Esophagus muscularis mucosa (tissue), 4 donors: ENCODE data around the gene PLG. TPM values are rescaled to one million over a fixed set of nuclear protein-coding genes. Genes with fewer than 3 reads are reported as not detected.
A peak's percentile ranks its signal among the peaks of the same experiment; 100 is the strongest.

ENCODE experiments used
- DNase-seq: peaks from one replicate; pipeline ENCODE4 v3.0.0-alpha.2; 2017; ENCODE audit errors: extremely low spot score
- H3K27ac ChIP-seq, 4 donors: fragments of 200-600 bp; sonication (generic); replicated peaks in 1 of 4; 1 replicate in 3 of 4; 2 replicates in 1 of 4; pipeline ENCODE4 v1.5.1; 2016 to 2019; ENCODE audit warnings: mild to moderate bottlenecking in 1 of 4
- H3K27me3 ChIP-seq, 4 donors: fragments of 200-600 bp; sonication (generic); one replicate each; pipeline versions ENCODE4 v1.5.1 to v1.6.0; 2016 to 2019
- H3K36me3 ChIP-seq, 4 donors: fragments of 200-600 bp; sonication (generic); one replicate each; pipeline ENCODE4 v1.5.1; 2016 to 2019
- H3K4me1 ChIP-seq, 4 donors: fragments of 200-600 bp; sonication (generic); one replicate each; pipeline ENCODE4 v1.5.1; 2016 to 2019
- H3K4me3 ChIP-seq, 4 donors: fragments of 200-600 bp; sonication (generic); 1 replicate in 2 of 4; 2 replicates in 2 of 4; pipeline ENCODE4 v1.5.1; 2016 to 2019; ENCODE audit warnings: mild to moderate bottlenecking in 4 of 4, moderate library complexity in 1 of 4
- H3K9me3 ChIP-seq, 4 donors: fragments of 200-600 bp; sonication (generic); 1 replicate in 3 of 4; 2 replicates in 1 of 4; pipeline ENCODE4 v1.5.1; 2016 to 2019
- EP300 ChIP-seq: sonication (generic); formaldehyde crosslinking; IDR thresholded peaks from one replicate; pipeline ENCODE4 v1.6.1; 2017; ENCODE audit warnings: antibody characterized with exemption
- POLR2A ChIP-seq: fragments of 450-650 bp; IDR thresholded peaks from one replicate; pipeline ENCODE4 v1.6.1; 2017; ENCODE audit warnings: antibody characterized with exemption, moderate library complexity, mild to moderate bottlenecking, low read depth
- POLR2AphosphoS5 ChIP-seq, 2 donors: sonication (generic); formaldehyde crosslinking; IDR thresholded peaks; one replicate each; pipeline ENCODE4 v1.6.1; 2017; ENCODE audit warnings: antibody characterized with exemption in 2 of 2
- whole genome bisulfite sequencing: methylation state at CpG from one replicate; pipeline ENCODE4 v1.1.5; 2018; 5-methylcytosine and 5-hydroxymethylcytosine counted together
- intact Hi-C: fragments of 100-400 bp; cut with DNase I; formaldehyde crosslinking; loops from one replicate; pipeline ENCODE4 v1.15.1; 2023
- total RNA-seq, 4 donors: library from RNA; depleted of rRNA; stranded (reverse); fragments of >200 nt; gene quantifications; one replicate each; pipeline versions ENCODE4 v1.1.0 to v1.2.1, GENCODE V29; 2016
- TF ChIP-seq, protein P1 (sequence below), 3 experiments: fragments of 200-600 bp in 2 of 3; fragments of 450-650 bp in 1 of 3; sonication (generic) in 2 of 3; IDR thresholded peaks; one replicate each; pipeline ENCODE4 v1.5.1; 2017 to 2019; ENCODE audit warnings: antibody characterized with exemption in 3 of 3, mild to moderate bottlenecking in 2 of 3, moderate library complexity in 1 of 3

Gene PLG
- total RNA-seq, 4 donors from 2014 or later, result not detected

- WGBS, result 73% methylated on average over 5 of the region's 5 CpGs
- TF ChIP-seq POLR2A, result no peak
- TF ChIP-seq EP300, result no peak
- no peak for TF ChIP-seq POLR2AphosphoS5 (IDR thresholded peaks at IDR 0.05)
- TF ChIP-seq, protein P1, sequence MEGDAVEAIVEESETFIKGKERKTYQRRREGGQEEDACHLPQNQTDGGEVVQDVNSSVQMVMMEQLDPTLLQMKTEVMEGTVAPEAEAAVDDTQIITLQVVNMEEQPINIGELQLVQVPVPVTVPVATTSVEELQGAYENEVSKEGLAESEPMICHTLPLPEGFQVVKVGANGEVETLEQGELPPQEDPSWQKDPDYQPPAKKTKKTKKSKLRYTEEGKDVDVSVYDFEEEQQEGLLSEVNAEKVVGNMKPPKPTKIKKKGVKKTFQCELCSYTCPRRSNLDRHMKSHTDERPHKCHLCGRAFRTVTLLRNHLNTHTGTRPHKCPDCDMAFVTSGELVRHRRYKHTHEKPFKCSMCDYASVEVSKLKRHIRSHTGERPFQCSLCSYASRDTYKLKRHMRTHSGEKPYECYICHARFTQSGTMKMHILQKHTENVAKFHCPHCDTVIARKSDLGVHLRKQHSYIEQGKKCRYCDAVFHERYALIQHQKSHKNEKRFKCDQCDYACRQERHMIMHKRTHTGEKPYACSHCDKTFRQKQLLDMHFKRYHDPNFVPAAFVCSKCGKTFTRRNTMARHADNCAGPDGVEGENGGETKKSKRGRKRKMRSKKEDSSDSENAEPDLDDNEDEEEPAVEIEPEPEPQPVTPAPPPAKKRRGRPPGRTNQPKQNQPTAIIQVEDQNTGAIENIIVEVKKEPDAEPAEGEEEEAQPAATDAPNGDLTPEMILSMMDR (IDR thresholded peaks at IDR 0.05), result no peak
- Histone ChIP-seq H3K9me3 (no peaks in the 10 kb centered on the region), H3K4me1 (no peaks in the 10 kb centered on the region), H3K27me3 (no peaks in the 10 kb centered on the region), H3K4me3 (no peak overlapping the region), H3K36me3 (no peaks in the 10 kb centered on the region), H3K27ac (no peak overlapping the region)
- no peak for DNase-seq
- intact Hi-C loops, result no loop called here
Measured at GRCh38 chr6:160714731-160715316, 12.8 kb downstream of the PLG start.

DNA sequence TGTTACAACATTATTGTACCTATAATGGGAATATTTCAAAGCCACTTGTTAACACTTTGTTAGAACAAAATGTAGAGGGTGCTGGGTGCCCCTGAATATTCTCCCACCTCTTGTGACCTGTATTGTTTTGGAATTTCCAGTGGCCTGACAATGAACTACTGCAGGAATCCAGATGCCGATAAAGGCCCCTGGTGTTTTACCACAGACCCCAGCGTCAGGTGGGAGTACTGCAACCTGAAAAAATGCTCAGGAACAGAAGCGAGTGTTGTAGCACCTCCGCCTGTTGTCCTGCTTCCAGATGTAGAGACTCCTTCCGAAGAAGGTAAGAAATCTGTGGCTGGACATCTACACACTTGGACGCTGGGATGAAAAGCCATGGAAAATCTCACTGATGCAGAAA is 28.9 kb downstream of the PLG start:
- 63% methylated on average over 6 of the region's 6 CpGs for WGBS
- intact Hi-C loops, result loop anchor here (5.0 to 10.0 kb wide), 2 partner anchors 36 to 644 kb away; no protein-coding TSS in a partner anchor

GRCh38 chr6:160733050-160733646 is 31.1 kb downstream of the PLG start:
- no peak overlapping the region for H3K4me3 ChIP-seq
- WGBS, result 41% methylated on average over 6 of the region's 8 CpGs
- no peaks in the 10 kb centered on the region for H3K9me3 ChIP-seq
- TF ChIP-seq POLR2A, result no peak
- TF ChIP-seq, protein P1 (IDR thresholded peaks at IDR 0.05), result peak; percentile 43 to 60 (median 45)
- H3K4me1 ChIP-seq, result no peaks in the 10 kb centered on the region
- no peaks in the 10 kb centered on the region for H3K36me3 ChIP-seq
- peaks cover 0 to 6% (median 0%) of the 10 kb centered on the region in 4 donors for H3K27me3 ChIP-seq
- intact Hi-C loops, result loop anchor here (5.0 to 10.0 kb wide), 2 partner anchors 34 to 642 kb away; no protein-coding TSS in a partner anchor
- DNase-seq, result no peak
- no peak overlapping the region for H3K27ac ChIP-seq

More for the DNA sequence above, 28.9 kb downstream of the PLG start:
- TF ChIP-seq, protein P1 (IDR thresholded peaks at IDR 0.05), result no peak
- no peak for TF ChIP-seq POLR2AphosphoS5 (IDR thresholded peaks at IDR 0.05)
- TF ChIP-seq EP300, result no peak
- TF ChIP-seq POLR2A, result no peak
- no peak overlapping the region for H3K27ac ChIP-seq
- H3K4me3 ChIP-seq, result no peak overlapping the region
- no peaks in the 10 kb centered on the region for H3K4me1 ChIP-seq
- H3K9me3 ChIP-seq, result no peaks in the 10 kb centered on the region
- H3K27me3 ChIP-seq, result peaks cover 0 to 6% (median 0%) of the 10 kb centered on the region in 4 donors
- H3K36me3 ChIP-seq, result no peaks in the 10 kb centered on the region
- DNase-seq, result peak; percentile 66

DNA sequence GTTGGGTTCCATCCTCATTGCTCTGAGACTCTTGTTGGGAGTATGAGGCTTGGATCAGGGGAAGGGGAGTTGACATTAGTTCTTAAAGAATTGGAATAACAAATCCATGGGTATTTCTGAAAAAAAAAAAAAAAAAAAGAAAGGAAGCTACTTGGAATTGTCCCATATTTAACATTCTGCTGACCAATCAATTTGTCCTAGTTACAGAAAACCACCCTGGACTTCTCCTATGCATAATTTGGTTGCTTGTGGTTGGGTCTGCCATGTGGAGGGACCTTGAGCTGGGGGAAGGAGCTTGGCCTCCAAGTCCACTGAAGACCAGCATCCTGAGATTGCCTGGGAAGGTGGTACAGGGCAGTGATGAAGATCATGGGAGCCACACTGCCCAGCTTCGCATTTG is 32.6 kb downstream of the PLG start:
- 80% methylated on average over 1 of the region's 1 CpG for WGBS
- intact Hi-C loops, result loop anchor here (5.0 to 10.0 kb wide), 2 partner anchors 33 to 640 kb away; no protein-coding TSS in a partner anchor
- peaks cover 0 to 6% (median 0%) of the 10 kb centered on the region in 4 donors for H3K27me3 ChIP-seq
- H3K9me3 ChIP-seq, result no peaks in the 10 kb centered on the region
- TF ChIP-seq, protein P1 (IDR thresholded peaks at IDR 0.05), result no peak
- no peak for TF ChIP-seq POLR2A
- TF ChIP-seq EP300, result no peak
- TF ChIP-seq POLR2AphosphoS5 (IDR thresholded peaks at IDR 0.05), result no peak
- H3K36me3 ChIP-seq, result no peaks in the 10 kb centered on the region
- H3K4me1 ChIP-seq, result no peaks in the 10 kb centered on the region
- no peak for DNase-seq
- no peak overlapping the region for H3K27ac ChIP-seq
- H3K4me3 ChIP-seq, result no peak overlapping the region
